ENCODE measurements around the gene MBD3L5.
"Not testable (repeated sequence)": the region's sequence is repeated elsewhere in the genome, so short reads cannot be mapped to it uniquely, and the experiment has no call there.

DNA sequence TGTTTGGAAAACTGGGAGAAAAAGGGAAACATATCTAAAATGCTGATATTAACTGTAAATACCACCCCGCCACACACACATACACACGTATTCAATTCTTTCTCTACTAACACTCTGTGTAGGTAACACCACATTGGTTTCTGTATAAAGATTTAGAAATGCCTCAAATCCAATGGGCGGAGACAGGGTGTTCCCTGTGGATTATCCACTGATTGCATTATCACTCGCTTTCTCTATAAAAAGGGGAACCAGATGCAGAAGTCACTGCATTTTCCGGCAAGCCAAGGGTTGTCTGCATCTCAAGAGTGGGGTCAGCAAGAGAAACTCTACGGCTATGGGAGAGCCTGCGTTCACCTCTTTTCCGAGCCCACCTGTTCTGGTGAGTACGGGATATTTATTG is at the start of gene MBD3L5:
- TF ChIP-seq SP2 (IDR thresholded peaks at IDR 0.05; ENCODE audit: extremely low read depth, low read depth, low read length, poor library complexity, severe bottlenecking); FOSL1 (tag; conservative IDR thresholded peaks at IDR 0.05); CHD4 (IDR thresholded peaks at IDR 0.05; ENCODE audit: insufficient read depth, insufficient replicate concordance, low read depth, low read length, poor library complexity, severe bottlenecking); ETV6 (IDR thresholded peaks at IDR 0.05; ENCODE audit: borderline replicate concordance in 1 of 2, low read depth in 2 of 2, low read length in 1 of 2); ETV6 (CRISPR knock-in tag; IDR thresholded peaks at IDR 0.05; ENCODE audit: borderline replicate concordance); HDAC6 (IDR thresholded peaks at IDR 0.05; ENCODE audit: low read depth, low read length); NR2C2 (CRISPR knock-in tag; IDR thresholded peaks at IDR 0.05); NR2C2 (tag; IDR thresholded peaks at IDR 0.05); TCF7L2 (IDR thresholded peaks at IDR 0.05; ENCODE audit: low read depth, low read length): not testable (repeated sequence)
- TF ChIP-seq, protein P1, sequence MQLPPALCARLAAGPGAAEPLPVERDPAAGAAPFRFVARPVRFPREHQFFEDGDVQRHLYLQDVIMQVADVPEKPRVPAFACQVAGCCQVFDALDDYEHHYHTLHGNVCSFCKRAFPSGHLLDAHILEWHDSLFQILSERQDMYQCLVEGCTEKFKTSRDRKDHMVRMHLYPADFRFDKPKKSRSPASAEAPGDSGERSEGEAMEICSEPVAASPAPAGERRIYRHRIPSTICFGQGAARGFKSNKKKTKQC (CRISPR knock-in tag; IDR thresholded peaks at IDR 0.05), result not testable (repeated sequence)

All from K562 (cell line).